Activated CD4-positive, alpha-beta T cell treated with anti-CD3 and anti-CD28 coated beads for 4 hours (primary cell): ENCODE data around the gene S100Z.
"Not testable (repeated sequence)": the region's sequence is repeated elsewhere in the genome, so short reads cannot be mapped to it uniquely, and the experiment has no call there.

Experiments
- DNase-seq, 2 donors: peaks; one replicate each; pipeline ENCODE4 v3.0.0-alpha.2; 2020

Gene S100Z

GRCh38 chr5:76888733-76889300 is 39.0 kb downstream of the S100Z start:
- no peak for DNase-seq

GRCh38 chr5:76893294-76893693 is 43.5 kb downstream of the S100Z start:
- no peak for DNase-seq

- no peak for DNase-seq
Measured at GRCh38 chr5:76896196-76896595, 46.4 kb downstream of the S100Z start.

- DNase-seq = no peak
Measured at GRCh38 chr5:76901522-76901921, 51.7 kb downstream of the S100Z start.

- no peak for DNase-seq
Measured at GRCh38 chr5:76908166-76908565, 58.4 kb downstream of the S100Z start.

GRCh38 chr5:76910344-76910933 is 60.6 kb downstream of the S100Z start:
- DNase-seq = not testable (repeated sequence)

GRCh38 chr5:76914671-76915070 is 64.9 kb downstream of the S100Z start:
- DNase-seq = not testable (repeated sequence)

GRCh38 chr5:76918539-76918938 is 68.7 kb downstream of the S100Z start:
- no peak for DNase-seq

GRCh38 chr5:76920491-76920890 is 70.7 kb downstream of the S100Z start:
- DNase-seq = no peak

- DNase-seq = no peak
Measured at GRCh38 chr5:76926329-76927105, 76.7 kb downstream of the S100Z start.

GRCh38 chr5:76927961-76928360 is 78.1 kb downstream of the S100Z start:
- no peak for DNase-seq

GRCh38 chr5:76930083-76930482 is 80.3 kb downstream of the S100Z start:
- DNase-seq = no peak

GRCh38 chr5:76938177-76938576 is 88.4 kb downstream of the S100Z start:
- DNase-seq = no peak

GRCh38 chr5:76941000-76941399 is 91.2 kb downstream of the S100Z start:
- DNase-seq = no peak

- DNase-seq = no peak
Measured at GRCh38 chr5:76941442-76941841, 91.6 kb downstream of the S100Z start.

- no peak for DNase-seq
Measured at GRCh38 chr5:76942581-76942980, 92.8 kb downstream of the S100Z start.

GRCh38 chr5:76943006-76943405 is 93.2 kb downstream of the S100Z start:
- DNase-seq = no peak

GRCh38 chr5:76944638-76945037 is 94.8 kb downstream of the S100Z start:
- no peak for DNase-seq

GRCh38 chr5:76945238-76945637 is 95.4 kb downstream of the S100Z start:
- not testable (repeated sequence) for DNase-seq

GRCh38 chr5:76946090-76946489 is 96.3 kb downstream of the S100Z start:
- DNase-seq = no peak

- DNase-seq = no peak
Measured at GRCh38 chr5:76947082-76947503, 97.3 kb downstream of the S100Z start.

GRCh38 chr5:76952795-76953536 is 103.2 kb downstream of the S100Z start, which contains the start of gene CRHBP:
Gene CRHBP, plus strand, starts transcription at chr5:76953045. Its CDS starts 90 bp downstream, at chr5:76953135.
- DNase-seq = no peak
